GM12873 (cell line): Measurements from ENCODE around the gene PROM2.

ENCODE experiments used
- CTCF ChIP-seq: IDR thresholded peaks from 2 replicates; pipeline ENCODE4 v1.5.1; 2012; ENCODE audit warnings: low read depth, mild to moderate bottlenecking, moderate library complexity, low read length, control low read depth; ENCODE audit not compliant: insufficient read depth; ENCODE audit errors: missing control alignments

PROM2 gene

GRCh38 chr2:95312543-95313201 is 38.4 kb downstream of the PROM2 start:
- TF ChIP-seq CTCF: no peak

GRCh38 chr2:95313296-95314131 is 39.3 kb downstream of the PROM2 start:
- TF ChIP-seq CTCF: no peak

GRCh38 chr2:95314598-95314963 is 40.3 kb downstream of the PROM2 start:
- no peak for TF ChIP-seq CTCF

- TF ChIP-seq CTCF: peak; percentile 57
These were observed 40.8 kb downstream of the PROM2 start for GRCh38 chr2:95314964-95315611.

- TF ChIP-seq CTCF: no peak
These were observed 41.7 kb downstream of the PROM2 start for GRCh38 chr2:95315801-95316411.

GRCh38 chr2:95316466-95317122 is 42.3 kb downstream of the PROM2 start:
- TF ChIP-seq CTCF: no peak

- TF ChIP-seq CTCF: no peak
These were observed 42.9 kb downstream of the PROM2 start for GRCh38 chr2:95317123-95317500.
